Immature natural killer cell (primary cell): ENCODE data around the gene RLF. TPM values are rescaled to one million over a fixed set of nuclear protein-coding genes. Genes with fewer than 3 reads are reported as not detected.

ENCODE experiments used
- DNase-seq, 3 donors: peaks; one replicate each; pipeline ENCODE4 v3.0.0; 2022; ENCODE audit warnings: mixed read lengths in 1 of 3
- H3K27ac Mint-ChIP-seq, 6 donors: one replicate each; pipeline ENCODE4 v1.8.0; 2020; ENCODE audit warnings: mixed read lengths in 6 of 6, mild to moderate bottlenecking in 5 of 6, inconsistent platforms in 4 of 6, moderate library complexity in 3 of 6
- H3K27me3 Mint-ChIP-seq, 3 donors: one replicate each; pipeline ENCODE4 v1.8.0; 2020 to 2021; ENCODE audit warnings: low read depth in 3 of 3, mild to moderate bottlenecking in 3 of 3, mixed read lengths in 3 of 3, moderate library complexity in 3 of 3, inconsistent platforms in 1 of 3
- H3K36me3 Mint-ChIP-seq, 3 donors: one replicate each; pipeline ENCODE4 v1.8.0; 2020; ENCODE audit warnings: mixed read lengths in 3 of 3, inconsistent platforms in 2 of 3, mild to moderate bottlenecking in 2 of 3
- H3K4me1 Mint-ChIP-seq, 2 donors: one replicate each; pipeline ENCODE4 v1.8.0; 2020; ENCODE audit warnings: inconsistent platforms in 2 of 2, mild to moderate bottlenecking in 2 of 2, mixed read lengths in 2 of 2, moderate library complexity in 1 of 2
- H3K4me3 Mint-ChIP-seq, 5 donors: one replicate each; pipeline ENCODE4 v1.8.0; 2020; ENCODE audit warnings: mild to moderate bottlenecking in 5 of 5, mixed read lengths in 5 of 5, inconsistent platforms in 3 of 5, moderate library complexity in 3 of 5
- H3K9me3 Mint-ChIP-seq, 6 donors: one replicate each; pipeline ENCODE4 v1.8.0; 2020; ENCODE audit warnings: mild to moderate bottlenecking in 6 of 6, mixed read lengths in 6 of 6, inconsistent platforms in 4 of 6, moderate library complexity in 3 of 6
- polyA plus RNA-seq, 3 donors: library from polyadenylated mRNA; unstranded; fragments of 300-500 nt; fragmentation: Illumina TruSeq; gene quantifications; one replicate each; pipeline ENCODE4 v1.2.3, GENCODE V29; 2021

The RLF gene, protein sequence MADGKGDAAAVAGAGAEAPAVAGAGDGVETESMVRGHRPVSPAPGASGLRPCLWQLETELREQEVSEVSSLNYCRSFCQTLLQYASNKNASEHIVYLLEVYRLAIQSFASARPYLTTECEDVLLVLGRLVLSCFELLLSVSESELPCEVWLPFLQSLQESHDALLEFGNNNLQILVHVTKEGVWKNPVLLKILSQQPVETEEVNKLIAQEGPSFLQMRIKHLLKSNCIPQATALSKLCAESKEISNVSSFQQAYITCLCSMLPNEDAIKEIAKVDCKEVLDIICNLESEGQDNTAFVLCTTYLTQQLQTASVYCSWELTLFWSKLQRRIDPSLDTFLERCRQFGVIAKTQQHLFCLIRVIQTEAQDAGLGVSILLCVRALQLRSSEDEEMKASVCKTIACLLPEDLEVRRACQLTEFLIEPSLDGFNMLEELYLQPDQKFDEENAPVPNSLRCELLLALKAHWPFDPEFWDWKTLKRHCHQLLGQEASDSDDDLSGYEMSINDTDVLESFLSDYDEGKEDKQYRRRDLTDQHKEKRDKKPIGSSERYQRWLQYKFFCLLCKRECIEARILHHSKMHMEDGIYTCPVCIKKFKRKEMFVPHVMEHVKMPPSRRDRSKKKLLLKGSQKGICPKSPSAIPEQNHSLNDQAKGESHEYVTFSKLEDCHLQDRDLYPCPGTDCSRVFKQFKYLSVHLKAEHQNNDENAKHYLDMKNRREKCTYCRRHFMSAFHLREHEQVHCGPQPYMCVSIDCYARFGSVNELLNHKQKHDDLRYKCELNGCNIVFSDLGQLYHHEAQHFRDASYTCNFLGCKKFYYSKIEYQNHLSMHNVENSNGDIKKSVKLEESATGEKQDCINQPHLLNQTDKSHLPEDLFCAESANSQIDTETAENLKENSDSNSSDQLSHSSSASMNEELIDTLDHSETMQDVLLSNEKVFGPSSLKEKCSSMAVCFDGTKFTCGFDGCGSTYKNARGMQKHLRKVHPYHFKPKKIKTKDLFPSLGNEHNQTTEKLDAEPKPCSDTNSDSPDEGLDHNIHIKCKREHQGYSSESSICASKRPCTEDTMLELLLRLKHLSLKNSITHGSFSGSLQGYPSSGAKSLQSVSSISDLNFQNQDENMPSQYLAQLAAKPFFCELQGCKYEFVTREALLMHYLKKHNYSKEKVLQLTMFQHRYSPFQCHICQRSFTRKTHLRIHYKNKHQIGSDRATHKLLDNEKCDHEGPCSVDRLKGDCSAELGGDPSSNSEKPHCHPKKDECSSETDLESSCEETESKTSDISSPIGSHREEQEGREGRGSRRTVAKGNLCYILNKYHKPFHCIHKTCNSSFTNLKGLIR (N-terminal part only)
- 10 to 100 TPM in 1 of 3 donors, 1 to 10 TPM in 2; 5.0 to 10.6 (median 8.2) TPM for polyA plus RNA-seq

DNA sequence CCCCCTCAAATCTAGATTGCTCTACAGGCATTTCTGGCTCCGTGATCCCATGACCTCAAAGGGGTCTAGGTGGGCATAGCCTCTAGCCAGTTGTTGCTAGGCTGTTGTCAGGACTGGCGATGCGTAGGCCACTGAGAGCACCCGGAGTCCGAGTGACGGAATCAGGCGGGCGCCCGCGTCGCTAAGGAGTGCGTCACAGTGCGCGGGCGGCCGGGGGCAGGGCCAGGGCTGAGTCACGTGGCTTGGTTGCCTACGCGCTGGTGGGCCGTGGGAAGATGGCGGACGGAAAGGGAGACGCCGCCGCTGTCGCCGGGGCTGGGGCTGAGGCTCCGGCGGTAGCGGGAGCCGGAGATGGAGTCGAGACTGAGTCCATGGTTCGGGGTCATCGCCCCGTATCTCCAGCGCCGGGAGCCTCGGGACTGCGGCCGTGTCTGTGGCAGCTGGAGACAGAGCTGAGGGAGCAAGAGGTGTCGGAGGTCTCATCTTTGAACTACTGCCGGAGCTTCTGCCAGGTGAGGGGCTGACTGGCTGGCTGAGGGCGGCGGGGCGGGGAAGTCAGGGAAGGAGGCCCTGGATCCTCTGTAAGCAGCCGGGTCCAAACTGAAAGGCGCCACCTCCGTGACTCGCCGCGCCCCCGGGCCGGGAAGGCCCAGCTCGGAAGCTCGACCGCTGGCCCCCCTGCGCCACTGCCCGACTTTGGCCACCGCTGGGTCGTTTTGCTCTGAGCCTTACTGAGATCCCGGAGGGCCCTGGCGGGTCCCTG is at the start of gene RLF:
TSS of gene RLF (plus strand) at position 263 of the 763 bp plus-strand sequence. CDS start at position 276, 13 bp downstream.
- Mint-ChIP-seq H3K36me3 (no peaks in the 10 kb centered on the region), H3K9me3 (no peaks in the 10 kb centered on the region), H3K27me3 (peaks cover 5 to 8% (median 7%) of the 10 kb centered on the region in 3 donors), H3K4me1 (peaks cover 7 to 21% of the 10 kb centered on the region in 2 donors), H3K4me3 (no peak within 1 kb of the TSS), H3K27ac (peak within 1 kb of the TSS in 2 of 6 donors; percentile 98 to 100)
- peak; percentile 92 to 93 (median 93) for DNase-seq

DNA sequence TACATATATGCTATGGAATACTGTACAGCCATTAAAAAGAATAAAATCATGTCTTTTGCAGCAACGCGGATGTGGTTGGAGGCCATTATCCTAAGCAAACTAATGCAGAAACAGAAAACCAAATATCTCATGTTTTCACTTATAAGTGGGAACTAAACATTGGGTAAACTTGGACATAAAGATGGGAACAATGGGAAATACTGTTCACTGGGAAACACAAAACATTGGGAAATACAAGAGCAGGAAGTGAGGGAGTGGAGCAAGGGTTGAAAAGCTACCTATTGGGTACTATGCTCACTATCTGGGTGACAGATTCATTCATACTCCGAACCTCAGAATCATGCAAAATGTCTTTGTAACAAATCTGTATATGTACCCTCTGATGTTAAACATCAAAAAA is 46.8 kb upstream of the RLF start:
- H3K4me1 Mint-ChIP-seq = no peaks in the 10 kb centered on the region
- no peak for DNase-seq
- H3K27ac Mint-ChIP-seq = no peak overlapping the region
- H3K9me3 Mint-ChIP-seq = peaks cover 10 to 25% (median 22%) of the 10 kb centered on the region in 6 donors
- H3K27me3 Mint-ChIP-seq = peaks cover 11 to 20% (median 12%) of the 10 kb centered on the region in 3 donors
- H3K4me3 Mint-ChIP-seq = no peak overlapping the region
- peaks cover 5 to 7% (median 7%) of the 10 kb centered on the region in 3 donors for H3K36me3 Mint-ChIP-seq

DNA sequence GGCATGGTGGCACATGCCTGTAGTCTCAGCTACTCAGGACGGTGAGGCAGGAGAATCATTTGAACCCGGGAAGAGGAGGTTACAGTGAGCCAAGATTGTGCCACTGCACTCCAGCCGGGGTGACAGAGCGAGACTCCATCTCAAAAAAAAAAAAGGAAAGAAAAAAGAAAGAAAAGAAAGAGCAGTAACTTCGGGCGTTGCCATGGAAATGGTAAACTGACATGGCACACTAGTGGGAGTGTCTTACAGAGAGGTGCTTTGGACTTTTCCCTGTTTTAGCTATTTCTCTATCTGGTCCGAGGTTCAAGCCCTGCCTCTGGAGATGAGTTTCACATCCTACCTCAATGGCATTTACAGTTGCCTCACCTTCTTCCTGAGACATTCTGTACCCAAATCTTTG is 41.1 kb upstream of the RLF start:
- no peaks in the 10 kb centered on the region for H3K36me3 Mint-ChIP-seq
- peaks cover 0 to 6% (median 6%) of the 10 kb centered on the region in 3 donors for H3K27me3 Mint-ChIP-seq
- no peaks in the 10 kb centered on the region for H3K4me1 Mint-ChIP-seq
- H3K4me3 Mint-ChIP-seq = no peak overlapping the region
- no peaks in the 10 kb centered on the region for H3K9me3 Mint-ChIP-seq
- H3K27ac Mint-ChIP-seq = no peak overlapping the region
- DNase-seq = no peak

DNA sequence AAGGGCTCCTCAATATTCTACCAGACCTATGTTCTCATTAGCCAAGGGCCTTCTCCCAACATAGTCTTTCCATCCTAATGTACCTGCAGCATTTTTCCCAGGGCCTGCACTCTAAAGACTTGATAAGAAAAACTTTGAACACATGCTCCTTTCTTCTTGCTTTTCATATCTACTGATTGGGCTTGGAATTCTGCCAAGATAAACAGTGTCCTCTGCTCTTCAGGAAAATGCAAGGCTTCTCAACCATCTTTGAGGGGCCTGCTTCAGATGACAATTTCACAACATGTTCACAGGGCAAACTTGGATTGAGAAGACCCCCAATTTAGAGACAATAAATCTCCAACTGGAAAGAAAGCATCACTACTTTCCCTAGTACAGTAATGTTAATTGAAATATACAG is 38.3 kb upstream of the RLF start:
- Mint-ChIP-seq H3K9me3 (no peaks in the 10 kb centered on the region), H3K4me1 (no peaks in the 10 kb centered on the region), H3K27me3 (peaks cover 2 to 6% (median 3%) of the 10 kb centered on the region in 3 donors), H3K4me3 (no peak overlapping the region), H3K36me3 (no peaks in the 10 kb centered on the region), H3K27ac (no peak overlapping the region)
- DNase-seq = no peak

DNA sequence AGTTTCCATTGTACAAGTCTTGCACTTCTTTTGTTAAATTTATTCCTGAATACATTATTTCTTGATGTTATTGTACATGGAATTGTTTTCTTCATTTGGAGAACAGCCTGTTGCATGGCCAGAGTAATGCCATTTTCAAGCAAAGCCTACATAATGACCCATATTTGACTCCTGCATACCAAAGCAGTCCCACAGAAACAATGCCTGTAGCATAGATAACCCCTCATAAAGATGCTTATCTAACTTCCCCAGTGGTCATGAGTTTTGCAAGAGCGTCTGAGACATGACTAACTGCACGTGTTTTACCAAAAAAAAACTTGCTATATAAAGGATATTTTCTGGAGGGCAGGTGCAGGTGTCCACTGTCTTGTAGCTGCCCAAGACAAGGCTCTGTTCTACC is 30.3 kb upstream of the RLF start:
- H3K36me3 Mint-ChIP-seq = no peaks in the 10 kb centered on the region

DNA sequence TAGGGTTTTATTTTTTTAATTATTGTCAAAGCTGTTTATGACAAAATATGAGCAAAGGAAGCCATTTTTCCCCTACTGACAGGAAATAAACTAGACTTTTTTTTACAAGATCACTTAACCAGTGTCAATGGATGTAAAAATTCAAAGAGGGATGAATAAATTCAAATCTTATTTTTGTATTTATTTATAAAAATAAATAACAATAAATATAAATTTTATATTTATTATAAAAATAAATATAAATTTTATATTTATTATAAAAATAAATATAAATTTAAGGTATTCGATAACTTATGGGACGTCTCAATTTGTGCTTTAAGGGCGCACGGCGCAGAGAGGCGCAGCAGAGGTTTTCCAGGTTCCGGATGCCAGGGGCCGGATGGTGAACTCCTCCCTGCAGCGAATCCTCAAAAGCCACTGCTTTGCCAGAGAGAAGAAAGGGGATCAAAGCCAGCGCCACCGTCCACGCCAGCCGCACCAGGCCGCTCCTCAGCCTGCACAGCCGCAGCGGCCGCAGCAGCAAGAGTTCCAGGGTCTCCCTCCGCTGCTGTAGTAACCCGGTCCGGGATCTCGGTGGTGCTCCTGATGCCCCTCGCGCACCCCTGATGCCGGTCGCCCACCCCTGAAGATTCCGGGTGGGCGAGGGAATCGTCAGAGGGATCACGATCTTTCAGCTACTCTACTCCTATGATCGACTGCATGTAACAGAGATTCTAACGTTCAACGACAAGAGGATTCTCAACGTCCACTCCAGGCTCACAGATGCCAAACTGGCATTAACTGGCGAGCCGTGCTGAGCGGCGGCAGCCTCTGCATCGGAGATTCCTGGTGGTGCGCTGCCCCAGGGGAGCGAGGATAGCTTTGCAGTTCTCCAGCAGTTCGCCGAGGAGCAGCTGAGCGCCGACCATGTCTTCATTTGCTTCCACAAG is 28.5 kb upstream of the RLF start:
- DNase-seq = no peak
- Mint-ChIP-seq H3K4me1 (no peaks in the 10 kb centered on the region), H3K36me3 (no peaks in the 10 kb centered on the region), H3K27ac (no peak overlapping the region), H3K9me3 (no peaks in the 10 kb centered on the region), H3K27me3 (peaks cover 4 to 12% (median 10%) of the 10 kb centered on the region in 3 donors), H3K4me3 (no peak overlapping the region)

More for the DNA sequence above, 30.3 kb upstream of the RLF start:
- Mint-ChIP-seq H3K4me1 (no peaks in the 10 kb centered on the region), H3K9me3 (no peaks in the 10 kb centered on the region), H3K27ac (no peak overlapping the region), H3K4me3 (no peak overlapping the region), H3K27me3 (peaks cover 4 to 10% (median 10%) of the 10 kb centered on the region in 3 donors)
- no peak for DNase-seq

DNA sequence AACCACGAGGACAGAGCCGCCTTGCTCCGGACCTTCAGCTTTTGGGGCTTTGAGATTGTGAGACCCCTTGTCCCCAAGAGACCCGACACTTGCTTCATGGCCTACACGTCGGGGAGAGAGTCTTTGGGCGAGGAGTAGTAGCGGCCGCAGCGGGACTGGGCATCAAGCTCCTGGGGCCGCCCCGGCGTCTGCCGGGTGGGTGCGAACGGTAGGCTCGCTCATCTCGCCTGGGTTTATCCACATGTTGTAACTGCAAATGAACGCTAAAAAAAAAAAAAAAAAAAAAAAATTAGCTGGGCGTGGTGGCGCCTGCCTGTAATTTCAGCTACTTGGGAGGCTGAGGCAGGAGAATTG is 27.9 kb upstream of the RLF start:
- Mint-ChIP-seq H3K4me1 (no peaks in the 10 kb centered on the region), H3K36me3 (no peaks in the 10 kb centered on the region), H3K27me3 (peaks cover 4 to 13% (median 10%) of the 10 kb centered on the region in 3 donors), H3K4me3 (no peak overlapping the region), H3K9me3 (no peaks in the 10 kb centered on the region), H3K27ac (no peak overlapping the region)
- DNase-seq = no peak

DNA sequence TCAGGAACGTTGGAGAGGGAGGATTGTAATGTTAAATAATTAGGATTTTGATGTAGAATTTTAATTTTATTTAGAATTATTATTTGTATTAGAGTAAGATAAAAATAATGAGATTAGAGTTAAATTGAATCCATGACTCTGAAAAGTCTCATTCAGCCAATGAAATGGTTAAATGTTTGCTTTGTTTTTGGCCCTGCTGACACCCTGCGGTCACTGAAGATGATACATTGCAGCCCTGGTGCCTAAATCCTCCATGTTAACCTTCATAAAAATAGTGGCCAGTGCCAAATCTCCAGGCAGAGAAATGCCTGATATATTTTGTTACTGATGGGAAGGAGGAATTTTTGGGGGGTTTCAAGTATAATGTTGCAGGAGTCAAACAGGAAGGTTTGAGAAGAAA is 27.3 kb upstream of the RLF start:
- Mint-ChIP-seq H3K4me1 (no peaks in the 10 kb centered on the region), H3K27ac (no peak overlapping the region), H3K27me3 (peaks cover 4 to 10% (median 10%) of the 10 kb centered on the region in 3 donors), H3K9me3 (no peaks in the 10 kb centered on the region), H3K4me3 (no peak overlapping the region), H3K36me3 (no peaks in the 10 kb centered on the region)
- DNase-seq = no peak

DNA sequence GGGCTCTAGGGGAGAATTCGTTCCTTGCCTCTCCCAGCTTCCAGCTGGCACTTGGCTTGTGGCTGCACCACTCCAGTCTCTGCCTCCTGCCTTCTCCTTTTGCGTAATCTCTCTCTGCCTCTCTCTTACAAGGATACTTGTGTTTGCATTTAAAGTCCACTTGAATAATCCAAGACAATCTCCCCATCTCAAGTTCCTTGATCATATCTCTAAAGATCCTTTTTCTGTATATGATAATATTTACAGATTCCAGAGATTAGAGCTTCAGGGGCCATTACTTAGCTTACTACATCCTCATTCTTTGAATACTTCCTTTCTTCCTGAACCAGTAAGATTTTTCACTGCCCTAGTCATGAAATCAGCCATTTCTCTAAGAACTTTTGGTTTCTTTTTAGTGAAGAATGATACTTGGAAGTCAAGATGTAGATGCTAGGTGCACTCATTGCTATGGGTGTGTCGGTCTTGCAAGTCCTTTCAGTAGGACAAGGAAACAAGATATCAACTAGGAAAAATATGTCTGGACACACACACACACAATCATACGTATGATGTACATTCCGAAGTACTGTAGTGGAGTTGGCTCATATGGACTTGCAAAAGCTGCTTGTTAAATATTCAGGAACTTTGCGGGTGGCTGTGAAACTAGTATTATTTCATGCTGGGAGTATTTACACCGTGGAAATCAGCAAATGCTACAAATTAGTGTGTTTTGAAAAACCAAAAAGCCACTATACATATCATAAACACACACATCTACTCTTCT is 20.8 kb upstream of the RLF start:
- H3K27ac Mint-ChIP-seq = no peak overlapping the region
- DNase-seq = no peak

DNA sequence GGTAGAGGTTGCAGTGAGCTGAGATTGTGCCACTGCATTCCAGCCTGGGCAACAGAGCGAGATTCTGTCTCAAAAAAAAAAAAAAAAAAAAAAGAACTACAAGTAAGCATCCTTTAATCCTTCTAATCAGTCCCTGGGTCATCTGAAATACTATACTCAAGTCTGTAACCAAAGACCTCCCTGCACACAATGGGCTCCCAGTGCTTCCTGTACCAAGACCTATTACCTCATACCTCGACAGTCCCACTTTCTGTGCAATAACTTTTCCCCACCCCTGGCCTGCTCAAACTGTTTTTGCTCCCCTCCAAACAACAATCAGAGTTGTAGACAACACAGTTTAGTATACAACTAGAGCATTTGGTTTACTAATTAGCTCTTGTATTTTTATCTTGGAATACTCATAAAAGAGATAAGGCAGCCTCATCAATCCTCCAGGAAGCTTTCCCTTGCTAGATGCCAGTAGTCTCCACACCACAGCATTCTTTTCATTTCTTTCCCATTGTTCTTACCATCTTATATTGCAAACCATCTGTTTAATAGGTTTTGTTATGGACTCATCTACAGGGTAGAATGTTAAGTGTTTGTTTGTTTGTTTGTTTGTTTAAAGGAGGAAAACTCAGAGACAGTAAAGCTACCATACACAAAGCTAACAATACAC is 19.2 kb upstream of the RLF start:
- Mint-ChIP-seq H3K36me3 (no peaks in the 10 kb centered on the region), H3K27me3 (peaks cover 3 to 17% (median 11%) of the 10 kb centered on the region in 3 donors), H3K27ac (no peak overlapping the region), H3K4me1 (no peaks in the 10 kb centered on the region), H3K4me3 (no peak overlapping the region), H3K9me3 (no peaks in the 10 kb centered on the region)
- DNase-seq = no peak

More for the DNA sequence above, 20.8 kb upstream of the RLF start:
- H3K9me3 Mint-ChIP-seq = no peaks in the 10 kb centered on the region
- no peaks in the 10 kb centered on the region for H3K4me1 Mint-ChIP-seq
- peaks cover 3 to 14% (median 12%) of the 10 kb centered on the region in 3 donors for H3K27me3 Mint-ChIP-seq
- no peak overlapping the region for H3K4me3 Mint-ChIP-seq
- H3K36me3 Mint-ChIP-seq = no peaks in the 10 kb centered on the region

DNA sequence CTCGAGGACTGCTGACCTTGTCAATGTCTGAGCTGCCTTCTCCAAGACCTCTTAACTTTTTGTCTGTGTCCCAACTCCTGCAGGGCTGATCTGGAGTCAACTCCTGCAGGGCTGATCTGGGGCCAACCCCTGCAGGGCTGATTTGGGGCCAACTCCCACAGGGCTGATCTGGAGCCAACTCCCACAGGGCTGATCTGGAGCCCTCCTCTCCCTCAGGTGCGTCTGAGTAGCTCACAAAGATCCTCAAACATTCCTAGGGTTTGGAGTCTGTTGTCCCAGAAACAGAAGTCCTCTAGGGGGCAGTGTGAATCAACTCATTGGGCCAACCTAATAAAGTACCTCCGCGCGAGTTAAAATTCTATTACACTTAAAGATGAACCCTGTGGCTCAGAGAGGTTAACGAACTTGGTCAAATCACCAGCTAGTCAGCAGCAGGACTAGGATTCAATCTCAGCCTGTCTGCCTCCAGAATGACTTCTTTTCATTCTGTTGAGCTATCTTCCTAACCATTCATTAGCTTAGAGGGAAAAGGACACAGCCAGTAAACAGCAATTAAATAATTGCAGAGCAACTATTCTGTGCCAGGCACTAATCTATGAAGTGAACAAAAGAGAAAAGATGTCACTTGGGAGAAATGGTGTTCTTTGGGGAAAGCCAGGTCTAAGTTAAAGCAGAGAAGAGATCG is 17.2 kb upstream of the RLF start:
- no peaks in the 10 kb centered on the region for H3K36me3 Mint-ChIP-seq
- DNase-seq = peak; percentile 45 to 62 (median 52)
- no peak overlapping the region for H3K4me3 Mint-ChIP-seq
- no peaks in the 10 kb centered on the region for H3K4me1 Mint-ChIP-seq
- peaks cover 4 to 17% (median 13%) of the 10 kb centered on the region in 3 donors for H3K27me3 Mint-ChIP-seq
- no peak overlapping the region for H3K27ac Mint-ChIP-seq
- H3K9me3 Mint-ChIP-seq = no peaks in the 10 kb centered on the region
